ENCODE measurements around the gene ITSN1. TPM values are rescaled to one million over a fixed set of nuclear protein-coding genes. Genes with fewer than 3 reads are reported as not detected.

The ITSN1 gene
- total RNA-seq, 2 donors from 2014 or later: 3.8 to 4.3 TPM

- peaks cover 12% of the 10 kb centered on the region for H3K4me1 Mint-ChIP-seq
- H3K9me3 Mint-ChIP-seq: no peaks in the 10 kb centered on the region
- H3K36me3 Mint-ChIP-seq (ENCODE audit: low read depth): peaks cover 10% of the 10 kb centered on the region
- peaks cover 9% of the 10 kb centered on the region for H3K27me3 Mint-ChIP-seq
- no peak for ATAC-seq (replicated peaks)
- H3K4me3 Mint-ChIP-seq: peak overlapping the region; percentile 56
- H3K27ac Mint-ChIP-seq: no peak overlapping the region
Observed at GRCh38 chr21:33895356-33895755, 253.1 kb downstream of the ITSN1 start.

GRCh38 chr21:33896691-33897090, 254.4 kb downstream of the ITSN1 start:
- Mint-ChIP-seq H3K4me3 (no peak overlapping the region), H3K27me3 (peaks cover 9% of the 10 kb centered on the region), H3K4me1 (peaks cover 12% of the 10 kb centered on the region), H3K36me3 (ENCODE audit: low read depth) (peaks cover 15% of the 10 kb centered on the region), H3K27ac (no peak overlapping the region), H3K9me3 (no peaks in the 10 kb centered on the region)
- ATAC-seq (replicated peaks): no peak

DNA sequence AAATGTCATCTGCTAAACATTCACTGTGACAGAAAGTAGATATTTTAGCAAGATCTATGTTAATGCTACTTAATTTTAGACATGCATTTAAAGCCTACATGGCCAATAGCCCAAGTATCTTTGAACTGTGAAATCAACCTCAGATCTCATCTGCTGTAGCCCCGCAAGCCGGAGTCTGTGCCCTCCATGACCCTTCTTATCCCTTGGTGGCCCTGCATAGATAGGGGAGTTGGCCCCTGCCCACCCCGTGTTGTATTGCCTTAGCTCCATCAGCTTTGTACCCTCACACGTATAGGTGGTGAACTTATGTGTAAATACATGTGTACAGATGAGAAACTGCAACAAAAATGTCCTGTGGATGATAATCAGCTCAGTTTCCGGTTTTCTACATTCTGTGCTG, 254.8 kb downstream of the ITSN1 start:
- Mint-ChIP-seq H3K4me3 (no peak overlapping the region), H3K4me1 (peaks cover 12% of the 10 kb centered on the region), H3K27ac (no peak overlapping the region), H3K36me3 (ENCODE audit: low read depth) (peaks cover 19% of the 10 kb centered on the region), H3K27me3 (peaks cover 9% of the 10 kb centered on the region), H3K9me3 (no peaks in the 10 kb centered on the region)
- ATAC-seq (replicated peaks): no peak

GRCh38 chr21:33897739-33898138, 255.4 kb downstream of the ITSN1 start:
- Mint-ChIP-seq H3K9me3 (no peaks in the 10 kb centered on the region), H3K27ac (no peak overlapping the region), H3K36me3 (ENCODE audit: low read depth) (peaks cover 25% of the 10 kb centered on the region), H3K4me1 (peaks cover 12% of the 10 kb centered on the region), H3K4me3 (no peak overlapping the region), H3K27me3 (peaks cover 9% of the 10 kb centered on the region)
- ATAC-seq (replicated peaks): no peak

GRCh38 chr21:33898586-33898985, 256.3 kb downstream of the ITSN1 start:
- Mint-ChIP-seq H3K27ac (no peak overlapping the region), H3K4me1 (peaks cover 12% of the 10 kb centered on the region), H3K36me3 (ENCODE audit: low read depth) (peaks cover 34% of the 10 kb centered on the region), H3K27me3 (peaks cover 9% of the 10 kb centered on the region), H3K4me3 (no peak overlapping the region), H3K9me3 (no peaks in the 10 kb centered on the region)
- ATAC-seq (replicated peaks): no peak

DNA sequence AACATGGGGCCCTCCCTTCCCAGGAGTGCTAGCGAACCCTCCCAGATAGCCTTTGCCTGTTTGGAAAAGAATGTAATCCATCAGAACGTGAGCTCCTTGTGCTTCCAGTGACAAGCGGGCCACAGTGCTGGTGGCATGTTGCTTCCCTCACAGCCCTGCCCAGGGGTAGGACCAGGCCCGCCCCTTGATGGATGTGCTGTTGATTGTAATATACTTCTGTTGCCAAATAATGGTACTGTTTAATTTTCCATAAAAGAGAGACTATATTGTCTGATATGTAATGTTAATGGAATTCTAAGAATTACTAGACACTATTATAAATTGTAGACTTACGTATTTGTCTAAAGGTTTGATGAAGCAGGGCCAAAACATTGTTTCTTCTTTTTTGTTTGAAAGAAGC, 256.9 kb downstream of the ITSN1 start:
- H3K27me3 Mint-ChIP-seq: peaks cover 9% of the 10 kb centered on the region
- H3K4me1 Mint-ChIP-seq: peaks cover 12% of the 10 kb centered on the region
- H3K27ac Mint-ChIP-seq: no peak overlapping the region
- peaks cover 40% of the 10 kb centered on the region for H3K36me3 Mint-ChIP-seq (ENCODE audit: low read depth)
- H3K9me3 Mint-ChIP-seq: no peaks in the 10 kb centered on the region
- ATAC-seq (replicated peaks): no peak
- H3K4me3 Mint-ChIP-seq: no peak overlapping the region

DNA sequence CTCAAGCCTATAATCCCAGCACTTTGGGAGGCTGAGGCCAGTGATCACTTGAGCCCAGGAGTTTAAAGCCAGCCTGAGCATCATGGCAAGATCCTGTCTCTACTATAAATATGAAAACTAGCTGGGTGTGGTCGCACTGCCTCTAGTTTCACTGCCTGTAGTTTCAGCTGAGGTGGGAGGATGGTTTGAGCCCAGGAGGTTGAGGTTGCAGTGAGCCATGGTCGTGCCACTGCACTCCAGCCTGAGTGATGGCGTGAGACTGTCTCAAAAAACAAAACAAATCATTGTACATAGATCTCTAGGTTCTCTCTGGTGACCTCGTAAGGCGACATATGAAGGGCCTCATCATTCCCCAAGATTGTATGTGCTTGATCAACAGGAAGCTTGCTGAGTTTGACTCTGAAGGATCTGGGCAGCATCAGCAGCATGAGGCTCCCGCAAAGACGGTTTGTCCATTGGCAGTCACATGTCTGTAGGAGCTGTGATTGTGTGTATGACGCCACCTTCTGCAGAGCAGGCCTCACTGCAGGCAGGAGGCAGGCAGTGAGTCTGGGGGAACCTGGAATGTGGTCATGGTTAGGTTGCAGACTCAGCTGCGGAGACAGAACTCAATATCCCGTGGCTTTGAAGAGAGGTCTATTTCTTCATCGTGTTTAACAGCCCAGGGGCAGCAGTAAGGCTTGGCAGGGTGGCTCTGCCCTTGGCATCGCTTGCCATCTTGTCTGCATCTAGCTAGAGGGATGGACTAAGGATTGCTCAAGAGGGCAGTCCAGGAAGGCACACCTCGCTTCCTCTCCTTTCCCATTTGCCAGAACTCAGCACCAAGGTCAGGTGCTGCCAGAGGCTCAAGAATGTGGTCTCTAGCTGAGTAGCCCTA, 259.3 kb downstream of the ITSN1 start:
- ATAC-seq (replicated peaks): peak; percentile 56
- no peak overlapping the region for H3K27ac Mint-ChIP-seq
- peaks cover 64% of the 10 kb centered on the region for H3K36me3 Mint-ChIP-seq (ENCODE audit: low read depth)
- H3K27me3 Mint-ChIP-seq: peaks cover 2% of the 10 kb centered on the region
- H3K4me1 Mint-ChIP-seq: no peaks in the 10 kb centered on the region
- H3K4me3 Mint-ChIP-seq: no peak overlapping the region
- no peaks in the 10 kb centered on the region for H3K9me3 Mint-ChIP-seq

DNA sequence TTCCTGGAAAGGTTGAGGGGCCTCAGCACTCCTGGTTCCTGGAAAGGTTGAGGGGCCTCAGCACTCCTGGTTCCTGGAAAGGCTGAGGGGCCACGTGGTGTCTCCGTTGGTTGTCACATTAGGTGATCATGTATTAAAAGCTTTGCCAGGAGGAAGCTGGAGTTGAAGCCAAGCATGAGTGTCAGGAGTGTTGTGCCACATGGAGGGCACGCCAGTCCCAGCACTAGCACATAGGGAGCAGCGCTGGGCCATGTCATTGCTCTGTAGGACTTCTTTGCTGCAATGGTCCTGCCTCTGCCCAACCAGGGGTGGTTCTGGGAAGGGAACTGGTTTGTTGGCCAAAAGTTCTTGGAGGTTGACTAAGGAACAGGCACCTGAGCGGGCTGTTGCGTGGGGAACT, 260.0 kb downstream of the ITSN1 start:
- H3K27ac Mint-ChIP-seq: no peak overlapping the region
- H3K36me3 Mint-ChIP-seq (ENCODE audit: low read depth): peaks cover 71% of the 10 kb centered on the region
- no peaks in the 10 kb centered on the region for H3K9me3 Mint-ChIP-seq
- no peaks in the 10 kb centered on the region for H3K27me3 Mint-ChIP-seq
- H3K4me3 Mint-ChIP-seq: no peak overlapping the region
- ATAC-seq (replicated peaks): no peak
- H3K4me1 Mint-ChIP-seq: no peaks in the 10 kb centered on the region

DNA sequence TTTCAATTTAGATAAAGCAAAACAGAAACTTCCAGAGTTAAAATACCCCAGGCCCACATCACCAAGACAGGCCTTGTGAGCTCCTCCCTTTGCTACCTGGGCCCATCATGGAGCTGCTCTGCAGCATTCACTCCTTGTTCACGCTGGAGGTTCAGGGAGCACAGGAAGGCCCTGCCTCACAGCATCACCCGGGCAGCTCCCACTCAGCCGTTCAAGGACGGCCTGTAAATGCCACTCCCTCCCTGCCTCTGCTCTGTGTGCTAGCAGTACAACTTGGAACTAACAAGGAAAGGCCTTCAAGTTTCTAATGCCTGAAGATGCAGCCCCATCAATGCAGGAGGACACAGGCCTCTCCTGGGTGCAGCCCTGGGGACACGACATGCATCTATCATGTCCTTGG, 261.7 kb downstream of the ITSN1 start:
- H3K27me3 Mint-ChIP-seq: no peaks in the 10 kb centered on the region
- ATAC-seq (replicated peaks): no peak
- H3K9me3 Mint-ChIP-seq: no peaks in the 10 kb centered on the region
- no peaks in the 10 kb centered on the region for H3K4me1 Mint-ChIP-seq
- peak overlapping the region; percentile 67 for H3K27ac Mint-ChIP-seq
- peaks cover 88% of the 10 kb centered on the region for H3K36me3 Mint-ChIP-seq (ENCODE audit: low read depth)
- no peak overlapping the region for H3K4me3 Mint-ChIP-seq

- Mint-ChIP-seq H3K4me3 (no peak overlapping the region), H3K4me1 (peaks cover 4% of the 10 kb centered on the region), H3K27me3 (no peaks in the 10 kb centered on the region), H3K27ac (no peak overlapping the region), H3K9me3 (no peaks in the 10 kb centered on the region), H3K36me3 (ENCODE audit: low read depth) (peaks cover 99% of the 10 kb centered on the region)
- ATAC-seq (replicated peaks): peak; percentile 98
Observed at GRCh38 chr21:33908760-33909159, 266.5 kb downstream of the ITSN1 start.

- Mint-ChIP-seq H3K9me3 (no peaks in the 10 kb centered on the region), H3K4me3 (no peak overlapping the region), H3K27ac (no peak overlapping the region), H3K36me3 (ENCODE audit: low read depth) (peaks cover 99% of the 10 kb centered on the region), H3K27me3 (no peaks in the 10 kb centered on the region), H3K4me1 (peaks cover 9% of the 10 kb centered on the region)
- ATAC-seq (replicated peaks): no peak
Observed at GRCh38 chr21:33909756-33910155, 267.5 kb downstream of the ITSN1 start.

DNA sequence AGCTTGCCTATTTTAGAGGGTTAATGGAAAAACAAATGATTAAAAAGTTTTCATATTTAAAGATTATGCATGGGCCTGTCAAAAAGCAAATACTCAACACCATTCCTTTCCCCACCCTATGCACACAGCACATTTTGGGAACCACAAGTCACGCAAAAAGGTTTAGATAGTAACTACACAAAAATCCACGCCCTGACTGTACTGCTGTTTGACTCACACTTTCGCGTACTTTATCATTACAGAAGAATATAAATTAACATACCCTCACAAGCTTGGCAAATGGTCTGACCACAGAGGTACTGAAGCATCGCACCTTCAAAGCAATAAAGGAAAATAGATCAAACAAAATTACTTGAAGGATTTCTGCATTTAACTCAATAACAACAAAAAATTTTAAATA, 271.9 kb downstream of the ITSN1 start:
- Mint-ChIP-seq H3K4me3 (peak overlapping the region; percentile 99), H3K27ac (peak overlapping the region; percentile 100), H3K36me3 (ENCODE audit: low read depth) (peaks cover 65% of the 10 kb centered on the region)

GRCh38 chr21:33915368-33916199, 273.3 kb downstream of the ITSN1 start, which contains the start of gene ATP5PO:
TSS of gene ATP5PO (minus strand) at chr21:33915804. CDS start at chr21:33915763, 41 bp downstream.
- H3K27me3 Mint-ChIP-seq: no peaks in the 10 kb centered on the region
- peaks cover 51% of the 10 kb centered on the region for H3K36me3 Mint-ChIP-seq (ENCODE audit: low read depth)
- H3K9me3 Mint-ChIP-seq: no peaks in the 10 kb centered on the region
- H3K4me3 Mint-ChIP-seq: peak within 1 kb of the TSS; percentile 99
- H3K27ac Mint-ChIP-seq: peak within 1 kb of the TSS; percentile 100
- H3K4me1 Mint-ChIP-seq: peaks cover 6% of the 10 kb centered on the region
- peak; percentile 98 for ATAC-seq (replicated peaks)

More for the DNA sequence above, 271.9 kb downstream of the ITSN1 start:
- H3K27me3 Mint-ChIP-seq: no peaks in the 10 kb centered on the region
- H3K4me1 Mint-ChIP-seq: peaks cover 9% of the 10 kb centered on the region
- ATAC-seq (replicated peaks): peak; percentile 19
- H3K9me3 Mint-ChIP-seq: no peaks in the 10 kb centered on the region

DNA sequence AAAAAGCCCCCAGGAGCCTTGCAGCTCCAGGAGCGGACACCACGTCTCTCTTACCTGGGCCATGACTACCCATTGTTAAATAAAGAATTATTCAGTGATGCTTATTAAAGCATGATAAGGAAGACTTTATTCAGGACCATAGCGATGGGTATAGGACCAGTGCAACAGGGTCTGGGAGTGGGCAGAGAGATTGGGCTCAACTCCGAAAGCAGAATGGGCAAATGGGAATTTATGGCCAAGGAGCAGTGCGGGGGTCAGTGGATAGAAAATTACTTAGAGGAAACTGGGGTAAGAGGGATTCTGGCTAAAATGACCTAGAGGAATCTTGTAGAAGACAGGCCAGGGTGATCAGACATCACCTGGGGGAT, 273.9 kb downstream of the ITSN1 start:
- Mint-ChIP-seq H3K9me3 (no peaks in the 10 kb centered on the region), H3K4me3 (peak overlapping the region; percentile 99), H3K27me3 (no peaks in the 10 kb centered on the region), H3K36me3 (ENCODE audit: low read depth) (peaks cover 45% of the 10 kb centered on the region), H3K4me1 (peaks cover 5% of the 10 kb centered on the region), H3K27ac (peak overlapping the region; percentile 100)
- ATAC-seq (replicated peaks): no peak

DNA sequence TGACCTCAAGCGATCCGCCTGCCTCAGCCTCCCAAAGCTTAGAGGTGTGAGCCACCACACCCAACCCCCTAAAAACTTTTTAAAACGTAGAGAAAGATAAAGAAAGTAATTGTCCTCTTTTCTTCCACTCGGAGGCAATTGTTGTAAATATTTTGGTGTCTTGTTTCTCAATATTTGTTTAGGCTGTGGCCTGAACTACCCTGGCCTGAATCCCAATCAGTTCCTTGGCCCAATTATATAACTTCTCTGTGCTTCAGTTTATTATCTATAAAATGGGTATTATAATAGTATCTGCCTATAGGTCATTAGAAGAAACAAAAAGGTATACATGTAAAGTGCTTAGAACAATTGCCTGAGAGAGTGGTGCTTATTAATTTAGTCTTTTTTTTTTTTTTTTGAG, 275.1 kb downstream of the ITSN1 start:
- no peaks in the 10 kb centered on the region for H3K27me3 Mint-ChIP-seq
- no peak overlapping the region for H3K4me3 Mint-ChIP-seq
- peaks cover 33% of the 10 kb centered on the region for H3K36me3 Mint-ChIP-seq (ENCODE audit: low read depth)
- no peak overlapping the region for H3K27ac Mint-ChIP-seq
- H3K9me3 Mint-ChIP-seq: no peaks in the 10 kb centered on the region
- H3K4me1 Mint-ChIP-seq: peaks cover 5% of the 10 kb centered on the region
- no peak for ATAC-seq (replicated peaks)
